ENCODE data around the gene TPSG1.

DNA sequence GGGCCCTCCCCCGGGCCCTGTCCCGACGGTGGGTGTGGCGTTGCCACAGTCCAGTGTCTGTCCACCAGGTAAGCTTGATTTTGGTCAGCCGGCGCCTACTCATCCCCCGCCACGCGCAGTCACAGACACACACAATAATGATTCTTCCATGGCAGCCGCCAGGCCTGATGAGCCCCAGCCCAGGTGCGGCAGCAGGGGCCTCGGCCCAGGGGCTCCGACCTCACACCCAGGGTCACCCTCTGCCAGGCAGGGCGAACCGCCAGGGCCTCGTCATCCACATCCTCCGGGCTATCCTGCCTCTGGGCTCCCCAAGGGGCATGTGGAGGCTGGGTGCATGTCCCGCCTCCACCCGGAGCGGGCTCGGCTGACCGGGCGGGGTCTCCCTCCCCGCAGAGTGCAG is 7.5 kb downstream of the TPSG1 start:
- TF ChIP-seq CTCF (IDR thresholded peaks at IDR 0.05), result no peak
- no peak for TF ChIP-seq EP300 (IDR thresholded peaks at IDR 0.05)
